NCI-H226 (cell line): Measurements from ENCODE around the gene SPEN.
"Not testable (repeated sequence)": the region's sequence is repeated elsewhere in the genome, so short reads cannot be mapped to it uniquely, and the experiment has no call there.

Experiments
- DNase-seq: peaks from one replicate; pipeline ENCODE4 v3.0.0-alpha.2; 2015

SPEN gene

DNA sequence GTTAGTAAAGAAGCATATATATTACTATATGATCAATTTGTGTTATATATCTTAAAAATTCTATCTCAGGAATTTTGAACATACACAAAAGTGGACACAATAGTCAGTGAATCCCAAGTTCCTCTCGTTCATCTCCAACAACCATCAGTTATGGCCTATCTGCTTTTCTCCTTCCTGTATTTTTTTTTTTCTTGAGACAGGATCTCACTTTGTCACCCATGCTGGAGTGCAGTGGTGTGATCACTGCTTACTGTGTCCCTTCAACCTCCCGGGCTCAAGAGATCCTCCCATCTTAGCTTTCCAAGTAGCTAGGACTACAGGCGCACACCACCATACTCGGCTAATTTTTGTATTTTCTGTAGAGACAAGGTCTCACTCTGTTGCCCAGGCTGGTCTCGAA, 9.4 kb downstream of the SPEN start:
- no peak for DNase-seq

- DNase-seq, result no peak
Measured at GRCh38 chr1:15858069-15858670, 10.7 kb downstream of the SPEN start.

DNA sequence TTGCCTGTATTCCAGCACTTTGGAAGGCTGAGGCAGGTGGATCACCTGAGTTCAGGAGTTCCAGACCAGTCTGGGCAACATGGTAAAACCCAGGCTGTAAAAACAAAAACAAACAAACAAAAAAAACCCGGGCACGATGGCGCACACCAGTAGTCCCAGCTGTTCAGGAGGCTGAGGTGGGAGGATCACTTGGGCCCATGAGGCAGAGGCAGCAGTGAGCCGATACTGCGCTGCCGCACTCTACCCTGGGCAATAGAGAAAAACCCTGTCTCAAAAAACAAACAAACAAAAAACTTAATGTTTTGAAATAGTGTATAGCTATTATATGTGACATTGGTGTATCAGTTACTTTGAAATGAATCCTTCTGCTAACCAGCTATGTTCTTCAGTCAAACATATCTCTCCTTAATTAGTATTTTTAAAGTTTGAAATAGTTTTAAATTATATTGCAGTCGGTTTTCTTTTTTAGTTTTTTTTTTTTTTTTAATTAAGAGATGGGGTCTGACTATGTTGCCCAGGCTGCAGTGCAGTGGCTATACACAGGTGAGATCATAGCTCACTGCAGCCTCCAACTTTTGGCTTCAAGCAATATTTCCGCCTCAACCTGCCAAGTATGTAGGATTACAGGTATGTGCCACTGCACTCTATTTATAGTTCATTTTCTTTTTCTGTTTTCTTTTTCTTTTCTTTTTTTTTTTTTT, 11.3 kb downstream of the SPEN start:
- DNase-seq, result no peak

DNA sequence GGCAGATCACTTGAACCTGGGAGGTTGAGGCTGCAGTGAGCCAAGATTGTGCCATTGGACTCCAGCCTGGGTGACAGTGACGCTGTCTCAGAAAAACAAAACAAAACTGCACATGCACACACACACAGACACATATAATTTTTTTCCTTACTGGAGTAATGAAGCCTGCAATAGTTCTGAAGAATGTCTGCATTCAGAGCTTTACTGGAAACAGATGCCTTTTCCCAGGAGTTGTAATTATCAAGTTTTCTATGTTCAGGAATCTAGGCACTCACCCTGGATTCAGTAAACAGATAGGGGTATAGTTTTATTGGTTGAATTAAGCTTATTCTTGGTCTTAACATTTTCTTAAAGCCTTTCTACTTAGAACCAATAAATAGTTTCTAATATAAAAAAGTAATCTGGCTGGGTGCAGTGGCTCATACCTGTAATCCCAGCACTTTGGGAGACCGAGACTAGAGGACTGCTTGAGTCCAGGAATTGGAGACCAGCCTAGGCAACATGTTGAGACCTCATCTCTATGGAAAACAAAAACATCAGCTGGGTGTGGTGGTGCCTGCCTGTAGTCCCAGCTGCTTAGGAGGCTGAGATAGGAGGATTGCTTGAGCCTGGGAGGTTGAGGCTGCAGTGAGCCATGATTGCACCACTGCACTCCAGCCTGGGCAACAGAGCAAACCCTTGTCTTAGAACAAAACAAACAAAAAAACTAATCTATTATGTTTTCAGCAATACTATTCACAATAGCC, 15.8 kb downstream of the SPEN start:
- no peak for DNase-seq

GRCh38 chr1:15866721-15867201, 19.3 kb downstream of the SPEN start:
- DNase-seq, result no peak

GRCh38 chr1:15867288-15867687, 19.8 kb downstream of the SPEN start:
- DNase-seq, result no peak

DNA sequence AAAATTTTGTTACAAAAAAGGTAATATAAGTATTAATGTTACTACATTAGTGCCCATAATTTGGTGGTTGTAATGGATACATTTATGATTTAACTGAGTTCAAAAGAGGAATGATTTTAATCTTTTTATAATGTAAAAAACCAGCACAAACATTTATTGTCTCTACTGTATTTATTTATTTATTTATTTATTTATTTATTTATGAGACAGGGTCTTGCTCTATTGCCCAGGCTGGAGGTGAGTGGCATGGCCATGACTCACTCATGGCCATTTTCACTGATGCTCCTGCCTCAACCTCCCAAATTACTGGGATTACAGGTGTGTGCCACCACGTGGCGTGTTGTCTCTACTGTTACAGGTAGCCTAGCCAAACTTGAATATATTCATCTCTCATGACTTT, 21.9 kb downstream of the SPEN start:
- no peak for DNase-seq

DNA sequence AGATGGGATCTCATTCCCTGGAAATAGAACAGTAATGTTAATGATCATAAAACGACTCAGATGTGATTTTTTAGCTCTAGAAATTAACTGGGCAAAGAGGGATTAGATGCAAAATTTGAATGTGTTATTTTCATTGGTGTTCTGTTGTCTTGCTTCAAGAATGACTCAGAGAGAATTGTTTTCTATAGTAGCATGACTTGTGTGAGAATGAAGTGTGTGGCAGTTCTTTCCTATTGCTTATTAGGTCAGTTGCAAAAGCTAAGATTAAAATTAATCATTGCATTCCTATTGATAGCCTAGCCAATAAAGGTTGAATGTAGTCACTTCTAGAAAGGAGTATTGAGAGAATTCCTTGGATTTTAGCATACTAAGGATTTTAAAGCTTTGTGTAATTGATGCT, 22.9 kb downstream of the SPEN start:
- DNase-seq, result no peak

- no peak for DNase-seq
Measured at GRCh38 chr1:15874471-15874870, 27.0 kb downstream of the SPEN start.

DNA sequence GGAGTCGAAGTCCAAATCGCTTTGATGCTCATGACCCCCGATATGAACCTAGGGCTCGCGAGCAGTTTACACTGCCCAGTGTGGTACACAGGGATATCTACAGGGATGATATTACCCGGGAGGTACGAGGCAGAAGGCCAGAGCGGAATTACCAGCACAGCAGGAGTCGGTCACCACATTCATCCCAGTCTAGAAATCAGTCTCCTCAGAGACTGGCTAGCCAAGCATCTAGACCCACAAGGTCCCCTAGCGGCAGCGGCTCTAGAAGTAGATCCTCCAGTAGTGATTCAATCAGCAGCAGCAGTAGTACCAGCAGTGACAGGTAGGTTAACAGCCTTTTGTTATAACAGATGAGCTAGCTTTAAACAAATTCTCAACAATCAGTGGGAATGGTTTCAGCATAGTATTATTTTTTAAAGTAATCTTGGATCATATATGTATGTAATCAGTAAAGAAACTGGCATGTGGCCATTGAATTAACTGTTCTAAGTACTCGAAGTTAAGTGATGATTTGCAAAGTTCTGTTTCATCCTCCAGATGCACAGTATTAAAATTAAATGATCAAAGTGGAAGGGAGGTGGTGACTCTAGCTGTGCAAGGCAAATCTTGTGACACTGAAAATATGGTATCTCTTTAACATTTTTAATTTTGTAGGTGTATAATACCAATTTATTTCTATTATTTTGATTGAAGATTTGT, 29.0 kb downstream of the SPEN start:
- DNase-seq, result no peak

DNA sequence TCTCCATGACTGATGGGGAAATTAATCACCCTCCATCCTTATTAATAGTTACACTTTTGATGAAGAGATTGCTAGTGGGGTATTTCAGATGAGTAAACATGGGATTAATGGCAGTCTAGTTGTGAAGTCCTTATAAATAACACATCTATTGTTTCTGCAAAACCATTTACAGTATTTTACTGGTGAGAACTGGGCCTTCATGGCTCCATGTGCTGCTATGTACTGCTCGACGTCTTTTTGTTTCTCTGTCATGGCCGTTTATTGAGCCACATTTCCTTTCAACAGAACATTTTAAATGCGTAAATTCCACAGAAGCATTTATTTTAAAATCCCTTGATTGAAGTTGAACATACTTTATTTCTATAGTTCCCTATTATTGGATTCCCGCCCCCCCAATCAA, 34.5 kb downstream of the SPEN start:
- DNase-seq, result no peak

DNA sequence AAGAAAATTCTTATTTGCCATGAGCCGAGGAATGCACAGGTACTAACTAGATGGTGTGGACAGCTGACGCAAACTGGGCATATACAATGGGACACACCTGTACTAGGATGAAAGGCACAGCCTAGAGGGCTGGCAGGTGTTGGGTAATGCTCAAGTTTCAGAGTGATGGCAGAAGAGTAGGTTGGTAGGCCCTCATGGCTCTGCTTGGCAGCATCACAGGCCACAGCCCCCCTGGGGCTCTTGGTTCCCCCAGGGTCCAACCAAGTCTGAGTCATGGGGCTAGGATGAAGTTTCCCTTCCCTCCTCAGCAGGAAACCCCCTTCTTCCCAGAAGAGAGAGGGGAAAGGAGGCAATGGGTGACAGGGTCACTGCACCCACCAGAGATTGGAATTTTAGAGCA, 35.2 kb downstream of the SPEN start:
- DNase-seq, result no peak

DNA sequence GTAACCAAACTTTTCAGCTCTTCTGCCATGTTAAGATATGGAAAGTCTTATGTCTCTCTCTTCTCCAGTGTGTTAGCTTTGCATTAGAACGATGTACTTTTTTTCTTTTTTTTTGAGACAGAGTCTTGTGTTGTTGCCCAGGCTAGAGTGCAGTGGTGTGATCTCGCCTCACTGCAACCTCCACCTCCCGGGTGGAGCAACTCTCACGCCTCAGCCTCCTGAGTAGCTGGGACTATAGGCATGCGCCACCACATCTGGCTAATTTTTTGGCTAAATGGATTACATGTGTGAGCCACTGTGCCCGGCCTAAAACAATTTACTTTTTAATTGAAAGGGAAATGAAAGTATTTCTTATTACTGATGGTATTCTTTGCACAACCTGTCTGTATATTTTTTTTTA, 35.8 kb downstream of the SPEN start:
- no peak for DNase-seq

- DNase-seq, result no peak
Measured at GRCh38 chr1:15884477-15884876, 37.0 kb downstream of the SPEN start.

DNA sequence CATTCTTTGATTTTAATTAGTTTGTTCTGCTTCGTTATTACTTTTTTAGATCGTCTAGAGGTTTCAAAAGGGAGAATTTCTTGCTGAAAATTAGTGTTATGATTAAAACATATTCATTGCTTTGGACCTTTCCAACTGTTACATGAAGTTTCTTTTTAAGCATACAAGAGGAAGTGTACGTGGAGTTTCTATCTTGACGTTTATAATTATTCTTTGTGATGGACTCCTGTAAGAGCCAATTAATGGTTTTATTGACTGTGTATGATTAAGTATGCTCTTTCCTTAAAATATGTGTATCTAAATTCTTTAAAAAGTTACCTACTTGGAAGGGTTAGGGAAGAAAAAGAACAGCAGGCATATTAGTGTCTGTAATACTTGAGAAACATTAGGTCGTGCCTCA, 37.8 kb downstream of the SPEN start:
- DNase-seq, result no peak

DNA sequence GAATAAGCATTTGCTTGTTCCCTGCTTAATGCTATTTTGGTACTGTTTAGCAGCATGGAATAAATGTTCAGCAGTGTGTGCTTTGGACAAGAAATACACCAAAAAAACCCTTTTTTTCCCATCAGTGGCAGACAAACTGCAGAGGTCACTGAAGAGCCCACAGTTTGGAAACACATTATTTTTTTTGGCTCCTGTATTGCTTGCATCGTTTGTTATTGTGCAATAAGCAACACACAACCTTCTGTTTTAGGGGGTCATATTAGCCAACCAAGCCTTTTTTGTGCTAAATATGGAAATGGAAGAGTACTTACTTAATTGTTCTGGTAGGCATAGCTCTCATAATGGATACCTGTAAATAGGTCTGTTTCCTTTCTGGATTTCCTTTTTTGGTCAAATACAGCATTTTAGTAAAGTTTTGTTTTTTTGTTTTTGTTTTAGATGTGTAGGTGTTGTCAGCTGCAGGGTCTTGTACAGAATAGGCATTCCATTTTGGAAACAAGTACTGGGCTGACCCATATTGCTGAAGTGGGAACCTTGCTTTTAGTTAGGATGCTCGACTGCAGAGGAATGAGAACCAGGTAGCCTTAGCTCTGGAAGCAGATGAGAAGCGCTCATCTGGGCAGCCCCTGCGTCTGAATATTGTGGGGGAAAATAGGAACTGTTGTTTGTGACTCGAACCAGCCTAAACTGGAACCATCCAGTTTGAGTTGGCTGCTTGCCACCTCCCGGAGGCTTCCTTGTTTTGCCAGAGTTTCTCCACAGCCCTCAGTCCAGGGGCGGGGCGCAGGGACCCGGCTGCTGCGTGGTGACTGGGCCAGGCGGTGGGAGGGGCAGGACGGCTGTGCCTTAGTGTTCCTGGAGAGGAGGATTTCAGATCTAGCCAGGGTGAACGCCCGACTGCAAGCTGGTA, 38.4 kb downstream of the SPEN start:
- DNase-seq, result peak; percentile 88

- no peak for DNase-seq
Measured at GRCh38 chr1:15886611-15887167, 39.2 kb downstream of the SPEN start.

- DNase-seq, result not testable (repeated sequence)
Measured at GRCh38 chr1:15892857-15893599, 45.5 kb downstream of the SPEN start.

- DNase-seq, result no peak
Measured at GRCh38 chr1:15895233-15895632, 47.7 kb downstream of the SPEN start.

DNA sequence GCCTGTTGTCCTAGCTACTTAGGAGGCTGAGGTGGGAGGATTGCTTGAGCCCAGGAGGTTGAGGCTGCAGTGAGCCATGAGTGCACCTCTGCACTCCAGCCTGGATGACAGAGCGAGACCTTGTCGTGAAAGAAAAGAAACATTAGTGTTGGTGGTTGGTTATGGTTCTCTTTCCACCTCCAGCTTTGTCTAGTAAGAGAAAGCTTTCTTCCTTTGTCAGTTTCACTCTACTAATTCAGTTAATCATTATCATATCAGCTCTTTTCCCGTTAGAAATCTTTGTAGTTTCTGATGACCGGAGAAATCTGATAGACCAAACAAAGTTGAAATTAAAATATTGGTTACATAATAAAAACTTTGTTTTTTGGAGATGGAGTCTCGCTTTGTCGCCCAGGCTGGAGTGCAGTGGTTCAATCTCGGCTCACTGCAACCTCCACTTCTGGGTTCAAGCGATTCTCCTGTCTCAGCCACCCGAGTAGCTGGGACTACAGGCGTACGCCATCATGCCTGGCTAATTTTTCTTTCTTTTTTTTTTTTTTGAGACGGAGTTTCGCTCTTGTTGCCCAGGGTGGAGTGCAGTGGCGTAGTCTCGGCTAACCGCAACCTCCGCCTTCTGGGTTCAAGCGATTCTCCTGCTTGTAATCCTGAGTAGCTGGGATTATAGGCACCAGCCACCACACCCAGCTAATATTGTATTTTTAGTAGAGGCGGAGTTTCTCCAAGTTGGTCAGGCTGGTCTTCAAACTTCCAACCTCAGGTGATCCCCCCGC, 49.5 kb downstream of the SPEN start:
- DNase-seq, result not testable (repeated sequence)

DNA sequence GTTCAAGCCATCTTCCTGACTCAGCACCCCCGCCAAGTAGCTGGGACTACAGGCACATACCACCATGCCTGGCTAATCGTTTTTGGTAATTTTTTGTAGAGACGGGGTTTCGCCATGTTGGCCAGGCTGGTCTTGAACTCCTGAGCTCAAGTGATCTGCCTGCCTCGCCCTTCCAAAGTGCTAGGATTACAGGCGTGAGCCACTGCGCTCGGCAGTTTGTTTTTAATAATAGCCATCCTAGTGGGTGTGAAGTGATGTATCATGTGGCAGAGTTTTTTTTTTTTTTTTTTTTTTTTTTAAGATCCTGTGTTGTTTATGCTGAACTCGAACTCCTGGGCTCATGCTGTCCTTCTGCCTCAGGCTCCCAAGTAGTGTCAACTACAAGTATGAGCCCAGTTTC, 51.8 kb downstream of the SPEN start:
- DNase-seq, result no peak
